Activated CD8-positive, alpha-beta T cell treated with anti-CD3 and anti-CD28 coated beads for 36 hours (primary cell): ENCODE measurements around the gene PLXNA3. TPM values are rescaled to one million over a fixed set of nuclear protein-coding genes. Genes with fewer than 3 reads are reported as not detected.

Source experiments
- ATAC-seq: fragments of 200-7000 bp; cut with Tn5 transposase; one replicate; pipeline ENCODE4 v1.10.0; 2021; ENCODE audit warnings: mild to moderate bottlenecking, moderate library complexity
- CTCF ChIA-PET: fragments of 350-600 bp; sonication (Branson Sonifier 250); formaldehyde crosslinking; loops from one replicate; lab custom pipeline; 2021; ENCODE audit warnings: antibody characterized with exemption; lab: Charles Lee
- POLR2A ChIA-PET: fragments of 350-600 bp; sonication (Branson Sonifier 250); formaldehyde crosslinking; loops from one replicate; lab custom pipeline; 2021; ENCODE audit warnings: antibody characterized with exemption; lab: Charles Lee
- DNase-seq: peaks from one replicate; pipeline ENCODE4 v3.0.0-alpha.2; 2020
- H3K27ac Mint-ChIP-seq: one replicate; pipeline ENCODE4 v1.8.0; 2021; ENCODE audit warnings: mild to moderate bottlenecking, mixed read lengths
- H3K27me3 Mint-ChIP-seq: one replicate; pipeline ENCODE4 v1.8.0; 2021; ENCODE audit warnings: mixed read lengths
- H3K36me3 Mint-ChIP-seq: one replicate; pipeline ENCODE4 v1.8.0; 2021; ENCODE audit warnings: low read depth, mixed read lengths
- H3K4me1 Mint-ChIP-seq: one replicate; pipeline ENCODE4 v1.8.0; 2021; ENCODE audit warnings: low read depth, mixed read lengths
- H3K4me3 Mint-ChIP-seq: one replicate; pipeline ENCODE4 v1.8.0; 2021; ENCODE audit warnings: mild to moderate bottlenecking, moderate library complexity, mixed read lengths
- H3K9me3 Mint-ChIP-seq: one replicate; pipeline ENCODE4 v1.8.0; 2021; ENCODE audit warnings: mixed read lengths
- CTCF ChIP-seq: fragments of 200-600 bp; IDR thresholded peaks from one replicate; pipeline ENCODE4 v1.8.0; 2022; ENCODE audit warnings: antibody characterized with exemption, mild to moderate bottlenecking
- intact Hi-C: fragments of 100-400 bp; cut with micrococcal nuclease; formaldehyde crosslinking; loops from one replicate; pipeline ENCODE4 v1.10.0; 2022
- total RNA-seq, 2 experiments: library from RNA; stranded (reverse); gene quantifications; one replicate each; pipeline ENCODE4 v1.2.3, GENCODE V29; 2021

PLXNA3 gene
- total RNA-seq, 2 experiments from 2014 or later = 36.5 to 40.5 TPM

DNA sequence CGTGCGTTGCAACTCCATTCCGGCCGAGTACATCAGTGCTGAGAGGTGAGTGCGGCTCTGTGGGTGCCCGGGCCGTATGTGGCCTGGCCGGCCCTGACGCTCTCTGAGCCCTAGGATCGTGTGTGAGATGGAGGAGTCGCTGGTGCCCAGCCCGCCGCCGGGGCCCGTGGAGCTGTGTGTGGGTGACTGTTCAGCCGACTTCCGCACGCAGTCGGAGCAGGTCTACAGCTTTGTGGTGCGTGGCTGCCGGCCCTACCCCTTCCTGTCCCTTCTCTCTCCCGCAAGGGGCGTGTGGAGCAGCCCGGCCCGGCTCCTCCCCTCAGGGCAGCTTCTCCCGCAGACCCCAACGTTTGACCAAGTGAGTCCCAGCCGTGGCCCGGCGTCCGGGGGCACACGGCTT, 8.0 kb downstream of the PLXNA3 start:
- no peak for TF ChIP-seq CTCF
- H3K36me3 Mint-ChIP-seq = peaks cover under 1% of the 10 kb centered on the region
- intact Hi-C loops = no loop called here
- H3K27ac Mint-ChIP-seq = no peak overlapping the region
- no peak for ATAC-seq
- no peak for DNase-seq
- H3K4me1 Mint-ChIP-seq = peaks cover 3% of the 10 kb centered on the region
- no peaks in the 10 kb centered on the region for H3K9me3 Mint-ChIP-seq
- ChIA-PET POLR2A (interaction anchor here (1.3 kb wide), 1 partner anchor 11 kb away, joined by 3 read pairs; no protein-coding TSS in a partner anchor), CTCF (no interaction called here)
- no peak overlapping the region for H3K4me3 Mint-ChIP-seq
- no peaks in the 10 kb centered on the region for H3K27me3 Mint-ChIP-seq

DNA sequence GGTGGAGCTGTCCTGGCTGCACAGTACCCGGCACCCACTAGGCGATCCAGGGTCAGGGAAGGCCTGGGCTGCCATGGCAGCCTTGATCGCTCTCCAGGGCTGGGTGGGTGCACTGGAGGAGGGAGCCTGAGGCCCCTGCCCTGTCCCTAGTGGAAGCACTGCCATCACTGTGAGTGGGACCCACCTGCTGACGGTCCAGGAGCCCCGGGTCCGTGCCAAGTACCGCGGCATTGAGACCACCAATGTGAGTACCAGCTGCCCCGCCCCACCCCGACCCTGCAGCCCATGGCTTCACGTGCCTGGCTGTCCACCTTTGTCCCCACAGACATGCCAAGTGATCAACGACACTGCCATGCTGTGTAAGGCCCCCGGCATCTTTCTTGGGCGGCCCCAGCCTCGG, 8.8 kb downstream of the PLXNA3 start:
- ATAC-seq (no peak), DNase-seq (no peak)
- intact Hi-C loops = no loop called here
- CTCF ChIA-PET = no interaction called here
- no peak for TF ChIP-seq CTCF
- Mint-ChIP-seq H3K36me3 (no peaks in the 10 kb centered on the region), H3K9me3 (no peaks in the 10 kb centered on the region), H3K4me3 (no peak overlapping the region), H3K27me3 (no peaks in the 10 kb centered on the region), H3K27ac (no peak overlapping the region), H3K4me1 (no peaks in the 10 kb centered on the region)
- POLR2A ChIA-PET = interaction anchor here (0.9 kb wide), 1 partner anchor 23 kb away, joined by 3 read pairs; no protein-coding TSS in a partner anchor

DNA sequence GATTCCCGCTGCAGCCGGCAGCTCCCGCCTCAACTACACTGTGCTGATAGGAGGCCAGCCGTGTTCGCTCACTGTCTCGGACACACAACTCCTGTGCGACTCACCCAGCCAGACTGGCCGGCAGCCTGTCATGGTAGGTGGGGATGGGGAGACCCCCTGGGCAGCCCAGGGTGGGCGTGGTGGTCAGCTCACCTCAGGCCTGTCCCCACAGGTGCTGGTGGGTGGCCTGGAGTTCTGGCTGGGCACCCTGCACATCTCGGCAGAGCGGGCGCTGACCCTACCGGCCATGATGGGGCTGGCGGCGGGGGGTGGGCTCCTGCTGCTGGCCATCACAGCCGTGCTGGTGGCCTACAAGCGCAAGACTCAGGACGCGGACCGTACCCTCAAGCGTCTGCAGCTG, 9.5 kb downstream of the PLXNA3 start:
- Mint-ChIP-seq H3K9me3 (no peaks in the 10 kb centered on the region), H3K36me3 (no peaks in the 10 kb centered on the region), H3K4me3 (no peak overlapping the region), H3K4me1 (no peaks in the 10 kb centered on the region), H3K27ac (no peak overlapping the region), H3K27me3 (no peaks in the 10 kb centered on the region)
- intact Hi-C loops = no loop called here
- DNase-seq (no peak), ATAC-seq (no peak)
- ChIA-PET CTCF (no interaction called here), POLR2A (interaction anchor here (0.9 kb wide), 1 partner anchor 22 kb away, joined by 3 read pairs; no protein-coding TSS in a partner anchor)
- no peak for TF ChIP-seq CTCF

DNA sequence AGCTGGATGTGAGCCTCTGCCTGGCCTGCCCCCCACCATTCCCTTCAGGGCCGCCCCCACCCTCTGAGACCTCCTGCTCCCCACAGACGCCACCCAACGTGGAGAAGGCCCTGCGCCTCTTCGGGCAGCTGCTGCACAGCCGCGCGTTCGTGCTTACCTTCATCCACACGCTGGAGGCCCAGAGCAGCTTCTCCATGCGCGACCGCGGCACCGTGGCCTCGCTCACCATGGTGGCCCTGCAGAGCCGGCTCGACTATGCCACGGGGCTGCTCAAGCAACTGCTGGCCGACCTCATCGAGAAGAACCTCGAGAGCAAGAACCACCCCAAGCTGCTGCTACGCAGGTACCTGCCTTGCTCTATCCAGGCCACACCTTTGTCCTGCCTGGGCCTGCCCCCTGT, 10.1 kb downstream of the PLXNA3 start:
- Mint-ChIP-seq H3K4me3 (no peak overlapping the region), H3K9me3 (no peaks in the 10 kb centered on the region), H3K36me3 (peaks cover 2% of the 10 kb centered on the region), H3K27me3 (no peaks in the 10 kb centered on the region), H3K27ac (no peak overlapping the region), H3K4me1 (no peaks in the 10 kb centered on the region)
- ATAC-seq (no peak), DNase-seq (no peak)
- intact Hi-C loops = no loop called here
- ChIA-PET CTCF (no interaction called here), POLR2A (interaction anchor here (0.8 kb wide), 1 partner anchor 85 kb away, joined by 3 read pairs; no protein-coding TSS in a partner anchor)
- TF ChIP-seq CTCF = no peak

GRCh38 chrX:154469114-154469513, 11.0 kb downstream of the PLXNA3 start:
- no peak overlapping the region for H3K4me3 Mint-ChIP-seq
- ChIA-PET CTCF (no interaction called here), POLR2A (no interaction called here)
- peaks cover 2% of the 10 kb centered on the region for H3K36me3 Mint-ChIP-seq
- intact Hi-C loops = no loop called here
- no peak overlapping the region for H3K27ac Mint-ChIP-seq
- DNase-seq (no peak), ATAC-seq (no peak)
- no peaks in the 10 kb centered on the region for H3K4me1 Mint-ChIP-seq
- no peaks in the 10 kb centered on the region for H3K9me3 Mint-ChIP-seq
- no peak for TF ChIP-seq CTCF
- H3K27me3 Mint-ChIP-seq = no peaks in the 10 kb centered on the region
